Smooth muscle cell of the brain vasculature (primary cell): ENCODE results near the gene CFHR5.
"Not testable (repeated sequence)": the region's sequence is repeated elsewhere in the genome, so short reads cannot be mapped to it uniquely, and the experiment has no call there.

Experiments used
- DNase-seq: peaks from one replicate; pipeline ENCODE4 v3.0.0-alpha.2; 2012; ENCODE audit warnings: low read depth, low spot score

Gene CFHR5

DNA sequence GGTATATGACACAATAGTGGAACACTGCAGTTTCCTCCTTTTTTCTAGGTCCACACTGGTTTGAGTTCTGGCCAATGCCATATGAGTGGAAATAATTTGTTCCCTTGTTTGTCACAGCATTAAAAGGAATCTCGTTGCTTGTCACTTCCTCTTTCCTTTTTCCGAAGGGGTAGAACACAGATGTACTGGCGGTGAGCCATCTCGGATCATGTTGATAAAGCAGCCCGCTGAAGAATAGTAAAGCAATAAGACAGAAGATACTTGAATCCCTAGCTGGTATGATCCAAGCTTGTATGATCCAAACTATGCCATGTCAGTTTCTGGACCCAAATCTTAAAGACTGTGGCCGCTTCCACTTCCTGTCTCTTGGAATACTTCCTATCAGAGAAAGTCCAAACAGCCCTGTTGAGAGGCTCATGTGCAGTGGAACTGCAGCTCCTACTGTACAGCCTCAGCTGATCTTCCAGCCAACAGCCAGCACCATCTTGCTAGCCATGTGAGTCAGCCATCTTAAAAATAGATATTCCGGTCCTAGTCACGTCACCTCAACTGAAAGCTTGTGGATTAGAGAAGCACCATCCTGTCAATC is 40.3 kb downstream of the CFHR5 start:
- DNase-seq = no peak

DNA sequence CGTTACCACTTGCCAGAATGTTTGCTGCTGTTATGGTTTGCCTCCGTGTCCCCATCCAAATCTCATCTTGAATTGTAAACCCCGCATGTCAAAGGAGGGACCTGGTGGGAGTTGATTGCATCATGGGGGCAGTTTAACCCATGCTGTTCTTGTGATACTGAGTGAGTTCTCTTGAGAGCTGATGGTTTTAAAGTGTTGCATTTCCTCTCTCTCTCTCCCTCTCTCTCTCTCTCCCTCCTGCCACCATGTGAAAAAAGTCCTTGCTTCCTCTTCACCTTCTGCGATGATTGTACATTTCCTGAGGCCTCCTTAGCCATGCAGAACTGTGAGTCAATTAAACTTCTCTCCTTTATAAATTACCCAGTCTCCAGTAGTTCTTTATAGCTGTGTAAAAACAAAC is 44.4 kb downstream of the CFHR5 start:
- DNase-seq = no peak

DNA sequence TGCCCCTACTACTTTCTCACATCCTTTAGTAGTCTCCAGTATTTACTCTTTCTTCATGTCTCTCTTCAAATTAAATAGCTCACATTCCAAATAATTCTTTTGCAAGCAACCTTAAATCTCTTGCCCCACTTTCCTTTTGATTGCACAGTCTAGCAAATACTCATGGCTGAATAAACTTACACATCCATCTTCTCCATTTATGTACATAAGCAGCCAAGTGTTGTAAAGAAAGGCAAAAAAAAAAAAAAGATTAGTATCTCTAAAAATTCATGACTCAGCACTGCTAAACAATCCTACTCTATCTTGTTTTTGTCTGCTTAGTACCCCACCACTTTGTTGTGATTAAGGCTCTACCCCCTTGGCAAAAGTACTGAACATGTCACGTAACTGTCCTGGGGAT is 47.1 kb downstream of the CFHR5 start:
- no peak for DNase-seq

DNA sequence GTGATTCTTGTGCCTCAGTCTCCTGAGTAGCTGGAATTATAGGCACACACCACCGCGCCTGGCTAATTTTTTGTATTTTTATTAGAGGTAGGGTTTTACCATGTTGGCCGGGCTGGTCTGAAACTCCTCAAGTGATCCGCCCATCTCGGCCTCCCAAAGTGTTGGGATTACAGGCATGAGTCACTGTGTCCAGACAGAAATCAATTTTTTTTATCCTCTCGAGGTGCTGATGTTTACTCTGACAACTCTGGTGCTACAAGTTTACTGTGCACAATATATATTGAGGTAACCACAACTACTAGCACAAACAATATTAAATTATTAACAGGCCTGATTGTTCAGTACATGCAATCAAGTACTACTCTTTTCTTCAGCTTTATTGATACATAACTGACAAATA is 50.0 kb downstream of the CFHR5 start:
- DNase-seq = no peak

DNA sequence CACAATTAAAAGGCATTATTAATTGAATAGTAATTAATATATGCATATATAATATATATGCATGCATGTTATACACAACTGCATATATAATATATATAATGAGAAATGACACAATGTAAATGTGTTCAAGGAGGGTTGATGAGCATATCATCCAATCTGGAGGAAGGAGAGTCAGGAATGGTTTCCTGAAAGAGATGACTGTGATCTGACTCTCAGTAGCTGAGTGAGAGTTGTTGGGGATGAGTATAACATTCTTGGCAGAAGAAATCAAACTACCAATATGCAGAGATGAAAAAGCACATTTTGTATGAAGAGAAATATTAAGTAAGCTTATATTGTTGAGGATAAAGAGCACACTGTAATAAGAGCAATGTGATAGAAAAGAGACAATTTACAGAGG is 52.4 kb downstream of the CFHR5 start:
- no peak for DNase-seq

DNA sequence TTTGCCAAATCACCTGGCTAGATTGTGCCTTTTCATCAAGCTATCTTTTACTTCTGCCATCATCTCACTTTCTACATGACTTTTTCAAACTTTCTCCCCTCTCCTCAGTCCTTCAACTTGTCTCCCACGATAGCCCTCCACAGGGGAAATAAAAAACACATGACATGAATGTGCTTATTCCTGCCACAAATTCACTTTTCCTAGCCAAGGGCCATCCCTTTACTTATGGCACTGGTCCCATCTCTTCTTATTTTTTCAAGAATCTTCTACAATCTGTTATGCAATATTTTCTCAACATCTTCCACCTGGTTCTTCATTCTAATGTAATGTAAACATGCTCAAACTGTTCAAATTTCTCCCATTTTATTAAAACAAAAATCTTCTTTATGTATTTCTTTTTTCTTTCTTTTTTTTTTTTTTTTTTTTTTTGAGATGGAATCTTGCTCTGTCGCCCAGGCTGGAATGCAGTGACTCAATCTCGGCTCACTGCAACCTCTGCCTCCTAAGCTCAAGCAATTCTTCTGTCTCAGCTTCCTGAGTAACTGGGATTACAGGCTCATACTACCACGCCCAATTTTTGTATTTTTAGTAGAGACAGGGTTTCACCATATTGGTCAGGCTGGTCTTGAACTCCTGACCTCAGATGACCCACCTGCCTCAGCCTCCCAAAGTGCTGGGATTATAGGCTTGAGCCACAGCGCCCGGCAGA is 57.4 kb downstream of the CFHR5 start:
- not testable (repeated sequence) for DNase-seq

DNA sequence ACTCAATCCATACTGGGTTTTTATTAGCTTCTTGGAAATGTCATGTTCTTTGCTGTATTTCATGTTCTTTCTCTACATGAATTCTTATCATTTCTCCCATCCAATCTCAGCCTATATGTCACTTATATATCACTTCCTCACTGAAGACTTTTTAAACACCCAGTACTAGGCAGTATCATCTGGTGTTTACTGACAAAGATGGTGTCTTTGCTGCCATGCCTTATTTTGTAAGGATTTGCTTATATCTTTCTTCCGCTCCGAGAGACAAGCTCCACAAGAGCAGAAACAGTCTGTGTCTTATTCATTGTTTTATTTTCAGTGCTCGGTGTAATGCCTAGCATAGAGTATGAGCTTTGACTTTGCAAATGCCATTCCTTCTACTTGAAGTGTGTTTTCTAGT is 59.5 kb downstream of the CFHR5 start:
- DNase-seq = no peak

DNA sequence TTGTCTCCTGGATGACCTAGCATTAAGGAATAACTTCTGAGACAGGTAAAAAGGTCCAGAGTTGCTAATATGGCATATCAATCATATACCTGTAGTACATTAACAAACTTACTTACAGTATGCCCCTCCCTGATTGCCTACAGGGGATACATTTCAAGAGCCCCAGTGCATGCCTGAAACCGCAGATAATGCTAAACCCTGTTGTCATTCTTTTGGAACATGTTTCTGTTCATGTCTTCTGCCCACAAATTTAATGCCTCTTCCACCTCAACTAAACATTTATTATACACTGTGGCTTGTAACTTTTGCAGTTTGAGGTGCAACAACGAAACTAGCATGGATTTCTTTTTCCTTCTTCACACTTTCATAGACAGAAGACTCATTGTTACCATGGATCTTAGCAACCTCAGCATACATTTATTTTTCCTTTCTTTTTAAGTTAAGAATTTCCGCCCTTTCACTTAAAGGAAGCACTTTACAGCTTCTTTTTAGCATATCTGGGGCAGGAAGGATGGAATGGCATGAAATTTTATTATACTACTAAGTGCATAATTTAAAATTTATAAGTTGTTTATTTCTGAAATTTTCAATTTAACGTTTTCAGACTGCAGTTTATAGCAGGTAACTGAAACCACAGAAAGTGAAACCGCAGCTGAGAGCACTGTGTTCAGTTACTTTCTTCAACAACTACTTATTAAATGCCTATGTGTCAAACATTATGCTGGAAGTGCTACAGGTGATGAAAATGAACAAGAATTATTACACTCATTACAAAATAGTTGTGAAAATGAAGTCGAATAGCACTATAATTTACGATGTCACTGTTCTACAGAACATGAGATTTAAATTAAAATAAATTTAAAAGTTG is 64.4 kb downstream of the CFHR5 start:
- DNase-seq = no peak

DNA sequence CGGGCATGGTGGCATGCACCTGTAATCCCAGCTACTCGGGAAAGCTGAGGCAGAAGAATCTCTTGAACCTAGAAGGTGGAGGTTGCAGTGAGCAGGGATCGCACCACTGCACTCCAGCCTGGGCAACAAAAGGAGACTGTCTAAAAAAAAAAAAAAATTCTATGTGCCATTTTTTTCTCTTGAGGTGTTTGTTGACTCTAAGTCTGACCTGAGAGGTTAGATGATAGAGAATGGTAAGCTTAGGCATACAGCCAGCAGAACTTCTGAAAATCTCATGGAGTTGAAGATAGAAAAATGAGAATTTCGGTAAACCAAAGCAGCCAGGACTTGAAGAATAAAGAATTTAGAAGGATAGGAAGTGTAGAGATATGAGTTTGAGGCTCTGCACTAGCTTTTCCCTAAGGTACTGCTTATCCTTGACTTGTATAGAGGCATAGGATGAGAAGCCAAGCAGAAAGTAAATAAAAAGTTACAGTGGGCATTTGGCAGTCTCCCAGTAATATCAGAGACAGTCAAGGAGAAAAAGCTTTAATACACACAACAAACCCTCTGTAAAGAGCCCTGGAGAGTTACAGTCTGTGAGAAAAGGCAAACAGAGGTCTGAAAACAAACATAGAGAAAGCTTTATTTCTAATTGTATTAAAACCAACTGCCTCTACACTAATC is 65.5 kb downstream of the CFHR5 start:
- no peak for DNase-seq

DNA sequence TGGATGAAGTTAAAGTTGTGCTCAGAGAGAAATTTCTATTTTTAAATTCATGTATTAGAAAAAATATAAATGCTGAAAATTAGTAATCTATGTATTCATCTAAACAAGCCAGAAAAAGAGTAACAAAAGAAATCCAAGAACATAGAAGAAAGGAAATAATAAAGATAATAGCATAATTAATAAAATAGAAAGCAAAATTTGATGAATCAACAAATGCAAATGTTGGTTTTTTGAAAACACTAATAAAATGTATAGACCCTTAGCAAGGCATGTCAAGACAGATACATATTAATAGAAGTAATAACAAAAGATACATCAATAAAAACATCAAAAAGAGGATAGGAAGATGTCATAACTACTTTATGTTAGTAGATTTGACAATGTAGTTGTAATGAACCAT is 71.7 kb downstream of the CFHR5 start:
- no peak for DNase-seq
